ENCODE measurements around the gene SPEM3.
"Not testable (repeated sequence)": the region's sequence is repeated elsewhere in the genome, so short reads cannot be mapped to it uniquely, and the experiment has no call there.

SPEM3 gene

DNA sequence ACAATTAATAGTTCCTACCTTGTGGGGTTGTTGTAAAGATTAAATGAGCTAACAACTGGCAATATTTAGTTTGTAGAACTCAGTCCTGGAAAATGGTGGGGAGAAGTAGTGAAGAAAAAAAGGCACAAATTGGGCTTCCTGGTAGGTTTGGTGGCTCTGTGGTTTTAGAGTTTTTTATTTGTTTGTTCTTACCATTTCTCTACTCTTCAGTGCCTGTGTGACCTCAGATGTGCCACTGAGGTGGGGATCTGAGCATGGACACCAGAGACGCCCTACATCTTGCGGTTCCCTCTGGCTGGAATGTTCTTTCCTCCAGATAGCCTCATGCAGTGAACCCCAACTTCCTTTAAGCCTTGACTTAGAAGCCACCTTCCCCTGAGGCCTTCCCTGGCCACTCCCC is 43.1 kb downstream of the SPEM3 start:
- no peak overlapping the region for H3K4me3 ChIP-seq (ENCODE audit: low read depth, low read length)
- TF ChIP-seq, protein P1, sequence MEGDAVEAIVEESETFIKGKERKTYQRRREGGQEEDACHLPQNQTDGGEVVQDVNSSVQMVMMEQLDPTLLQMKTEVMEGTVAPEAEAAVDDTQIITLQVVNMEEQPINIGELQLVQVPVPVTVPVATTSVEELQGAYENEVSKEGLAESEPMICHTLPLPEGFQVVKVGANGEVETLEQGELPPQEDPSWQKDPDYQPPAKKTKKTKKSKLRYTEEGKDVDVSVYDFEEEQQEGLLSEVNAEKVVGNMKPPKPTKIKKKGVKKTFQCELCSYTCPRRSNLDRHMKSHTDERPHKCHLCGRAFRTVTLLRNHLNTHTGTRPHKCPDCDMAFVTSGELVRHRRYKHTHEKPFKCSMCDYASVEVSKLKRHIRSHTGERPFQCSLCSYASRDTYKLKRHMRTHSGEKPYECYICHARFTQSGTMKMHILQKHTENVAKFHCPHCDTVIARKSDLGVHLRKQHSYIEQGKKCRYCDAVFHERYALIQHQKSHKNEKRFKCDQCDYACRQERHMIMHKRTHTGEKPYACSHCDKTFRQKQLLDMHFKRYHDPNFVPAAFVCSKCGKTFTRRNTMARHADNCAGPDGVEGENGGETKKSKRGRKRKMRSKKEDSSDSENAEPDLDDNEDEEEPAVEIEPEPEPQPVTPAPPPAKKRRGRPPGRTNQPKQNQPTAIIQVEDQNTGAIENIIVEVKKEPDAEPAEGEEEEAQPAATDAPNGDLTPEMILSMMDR (IDR thresholded peaks at IDR 0.05; ENCODE audit: borderline replicate concordance, insufficient read depth, low read depth, low read length), result no peak

DNA sequence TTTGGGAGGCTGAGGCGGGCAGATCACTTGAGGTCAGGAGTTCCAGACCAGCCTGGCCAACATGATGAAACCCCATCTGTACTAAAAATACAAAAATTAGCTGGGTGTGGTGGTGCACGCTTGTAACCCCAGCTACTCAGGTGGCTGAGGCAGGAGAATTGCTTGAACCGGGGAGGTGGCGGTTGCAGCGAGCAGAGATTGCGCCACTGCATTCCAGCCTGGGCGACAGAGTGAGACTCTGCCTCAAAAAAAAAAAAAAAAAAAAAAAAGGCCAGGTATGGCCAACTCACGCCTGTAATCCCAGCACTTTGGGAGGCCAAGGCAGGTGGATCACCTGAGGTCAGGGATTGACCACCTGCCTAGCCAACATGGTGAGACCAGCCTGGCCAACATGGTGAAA is 46.1 kb downstream of the SPEM3 start:
- H3K4me3 ChIP-seq (ENCODE audit: low read depth, low read length), result not testable (repeated sequence)

DNA sequence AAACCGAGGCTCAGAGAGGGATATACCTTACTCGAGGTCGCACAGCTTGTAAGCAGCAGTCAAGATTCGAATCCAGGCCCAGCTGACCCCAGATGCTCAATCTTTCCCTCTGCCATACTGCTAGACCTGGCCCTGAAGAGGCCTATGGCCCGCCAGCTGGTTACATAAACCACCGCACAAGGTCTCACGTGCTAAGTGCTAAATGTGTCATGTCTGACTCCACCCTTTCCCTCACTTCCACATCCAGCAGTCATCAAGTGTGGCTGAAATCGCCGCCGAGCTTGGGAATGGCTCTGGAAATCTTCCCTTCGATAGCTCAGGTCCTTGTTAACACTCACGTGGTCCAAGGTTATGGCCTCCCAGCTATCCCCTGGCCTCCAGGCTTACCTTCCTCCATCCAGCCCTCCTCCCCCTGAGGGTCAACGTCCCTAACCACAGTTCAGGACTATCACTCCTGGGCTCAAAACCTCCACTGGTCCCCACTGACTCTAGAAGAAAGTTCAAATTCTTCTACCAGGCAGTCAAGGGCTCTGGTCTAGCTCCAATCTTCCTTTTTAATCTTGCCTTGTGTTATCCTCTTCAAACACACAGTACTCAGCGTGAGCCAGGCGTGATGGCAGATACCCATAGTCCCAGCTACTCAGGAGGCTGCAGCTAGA is 47.2 kb downstream of the SPEM3 start:
- TF ChIP-seq, protein P1 (IDR thresholded peaks at IDR 0.05; ENCODE audit: borderline replicate concordance, insufficient read depth, low read depth, low read length), result no peak
- H3K4me3 ChIP-seq (ENCODE audit: low read depth, low read length), result no peak overlapping the region

DNA sequence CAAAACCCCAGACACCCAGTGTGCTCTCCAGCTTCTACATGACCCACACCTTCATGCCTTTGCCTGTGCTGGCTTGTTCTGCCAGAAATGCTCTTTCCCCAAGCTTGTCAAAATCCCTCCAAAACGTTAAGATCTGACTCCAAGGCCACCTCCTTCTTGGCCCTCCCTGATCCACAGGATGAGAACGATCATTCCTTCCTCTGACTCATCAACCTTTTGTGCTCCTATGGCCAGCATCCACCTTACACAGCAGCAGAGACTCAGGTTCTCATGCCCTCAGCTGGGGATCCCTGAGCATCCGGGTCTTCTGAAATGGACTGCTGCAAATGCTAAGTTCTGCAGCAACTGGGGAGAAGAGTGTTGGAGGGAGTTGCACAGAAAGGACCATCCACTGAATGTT is 47.8 kb downstream of the SPEM3 start:
- no peak overlapping the region for H3K4me3 ChIP-seq (ENCODE audit: low read depth, low read length)

DNA sequence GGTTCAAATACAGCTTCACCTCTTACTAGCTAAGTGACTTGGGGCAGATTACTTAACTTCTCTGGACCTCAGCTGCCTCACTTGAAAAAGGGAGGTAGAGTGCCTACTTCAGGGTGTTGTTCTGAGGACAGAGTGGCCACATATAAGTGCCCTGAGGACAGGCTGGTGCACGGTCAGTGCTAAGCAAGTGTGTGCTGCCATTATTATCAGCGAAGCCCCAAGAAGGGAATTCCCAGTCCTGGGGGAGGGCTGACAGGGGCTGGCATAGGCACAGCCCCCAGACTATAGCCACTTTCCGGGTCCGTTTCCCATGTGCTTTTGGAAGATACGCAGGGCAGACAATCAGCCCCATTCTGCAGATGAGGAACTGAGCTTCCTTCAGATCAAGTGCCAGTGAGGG is 48.3 kb downstream of the SPEM3 start:
- TF ChIP-seq, protein P1 (IDR thresholded peaks at IDR 0.05; ENCODE audit: borderline replicate concordance, insufficient read depth, low read depth, low read length), result no peak
- H3K4me3 ChIP-seq (ENCODE audit: low read depth, low read length), result no peak overlapping the region

More for the DNA sequence above, 47.8 kb downstream of the SPEM3 start:
- TF ChIP-seq, protein P1 (IDR thresholded peaks at IDR 0.05; ENCODE audit: borderline replicate concordance, insufficient read depth, low read depth, low read length), result no peak

DNA sequence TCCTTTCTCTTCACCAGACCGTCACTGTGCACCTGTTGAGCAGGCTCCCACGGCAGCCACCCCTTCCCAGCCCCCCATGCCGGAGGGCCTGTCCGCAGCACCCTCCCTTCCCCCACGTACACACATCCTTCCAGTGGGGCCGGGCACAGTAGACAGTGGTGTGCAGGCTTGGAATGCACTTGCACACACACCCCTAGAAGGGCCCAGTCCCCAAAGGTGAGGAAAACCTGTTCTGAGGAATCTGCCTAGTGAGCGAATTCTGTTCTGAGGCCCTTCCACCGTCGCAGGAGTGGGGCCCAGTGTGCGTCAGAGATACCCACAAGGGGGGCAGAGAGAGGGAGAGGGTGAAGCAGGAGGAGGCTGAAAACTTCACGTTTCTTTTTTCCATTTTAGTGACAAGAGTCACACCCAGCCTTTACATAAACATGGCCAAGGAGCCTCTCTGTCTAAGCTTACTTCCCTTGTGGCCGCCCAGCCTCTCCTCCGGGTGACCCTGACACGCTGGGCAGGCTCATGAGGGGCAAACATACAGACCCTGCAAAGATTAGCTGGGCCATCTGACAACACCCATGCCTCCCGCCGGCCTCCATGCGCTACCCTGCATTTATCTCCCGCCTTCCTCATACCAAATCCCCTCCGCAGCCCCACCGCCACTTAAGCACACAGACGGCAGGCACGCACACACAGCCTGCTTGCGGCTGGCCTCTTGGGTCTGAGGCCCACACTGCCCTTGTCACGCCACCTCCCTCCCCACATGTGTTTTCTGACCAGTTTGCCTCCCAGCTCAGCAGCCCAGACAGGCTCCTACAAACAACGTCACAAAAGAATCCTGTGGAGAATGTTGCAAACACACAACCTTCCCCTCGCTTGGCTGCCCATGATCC is 49.0 kb downstream of the SPEM3 start:
- H3K4me3 ChIP-seq (ENCODE audit: low read depth, low read length), result no peak overlapping the region
- TF ChIP-seq, protein P1 (IDR thresholded peaks at IDR 0.05; ENCODE audit: borderline replicate concordance, insufficient read depth, low read depth, low read length), result no peak

DNA sequence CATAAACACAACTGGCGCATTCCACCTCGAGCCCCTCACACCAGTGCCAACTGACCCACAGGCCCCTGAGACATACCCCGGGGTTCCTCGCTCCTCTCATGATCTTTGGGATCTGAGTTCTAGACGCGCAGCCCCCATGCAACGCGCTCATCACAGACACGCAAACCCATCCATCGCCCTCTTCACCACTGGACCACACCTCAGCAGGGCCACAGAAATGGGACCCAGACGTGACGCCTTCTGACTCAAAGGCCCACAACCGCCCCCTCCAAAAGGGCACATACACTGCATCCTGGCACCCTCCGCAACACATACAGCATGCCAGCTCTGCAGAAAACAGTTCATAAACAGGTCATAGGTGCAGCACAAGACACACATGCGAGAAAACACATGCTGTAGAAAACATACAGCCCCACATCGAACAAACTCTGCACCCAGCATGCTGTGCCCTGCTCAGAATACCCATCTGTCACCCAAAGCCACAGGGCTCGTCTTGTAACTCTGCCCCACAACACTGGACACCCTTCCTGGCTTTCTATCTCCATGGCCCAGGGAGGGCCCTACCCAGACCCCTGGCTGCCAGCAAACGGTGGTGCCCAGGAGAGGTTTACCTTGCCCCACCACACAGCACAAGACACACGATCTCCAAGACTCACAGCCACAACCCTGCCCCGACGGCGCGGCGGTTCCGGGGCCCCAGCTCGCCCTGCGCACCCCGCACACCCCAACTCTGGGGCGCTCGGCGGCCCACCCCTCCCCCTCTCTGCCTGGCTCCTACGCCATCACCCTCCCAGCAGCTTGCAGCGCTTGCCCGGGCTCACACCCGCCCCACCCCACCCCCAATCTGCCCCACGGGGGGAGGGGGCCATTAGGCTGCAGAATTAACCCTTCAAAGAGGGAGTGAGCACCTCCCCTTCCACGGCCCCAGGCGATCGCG is 49.9 kb downstream of the SPEM3 start:
- H3K4me3 ChIP-seq (ENCODE audit: low read depth, low read length), result peak overlapping the region; percentile 80
- TF ChIP-seq, protein P1 (IDR thresholded peaks at IDR 0.05; ENCODE audit: borderline replicate concordance, insufficient read depth, low read depth, low read length), result no peak
